LNCAP (cell line): ENCODE data around the gene GPR139.

Source experiments
- TF ChIP-seq, protein P1 (sequence below): fragments of 450-650 bp; IDR thresholded peaks from 2 replicates; pipeline ENCODE4 v1.5.1; 2017; ENCODE audit warnings: mild to moderate bottlenecking

GPR139 gene

DNA sequence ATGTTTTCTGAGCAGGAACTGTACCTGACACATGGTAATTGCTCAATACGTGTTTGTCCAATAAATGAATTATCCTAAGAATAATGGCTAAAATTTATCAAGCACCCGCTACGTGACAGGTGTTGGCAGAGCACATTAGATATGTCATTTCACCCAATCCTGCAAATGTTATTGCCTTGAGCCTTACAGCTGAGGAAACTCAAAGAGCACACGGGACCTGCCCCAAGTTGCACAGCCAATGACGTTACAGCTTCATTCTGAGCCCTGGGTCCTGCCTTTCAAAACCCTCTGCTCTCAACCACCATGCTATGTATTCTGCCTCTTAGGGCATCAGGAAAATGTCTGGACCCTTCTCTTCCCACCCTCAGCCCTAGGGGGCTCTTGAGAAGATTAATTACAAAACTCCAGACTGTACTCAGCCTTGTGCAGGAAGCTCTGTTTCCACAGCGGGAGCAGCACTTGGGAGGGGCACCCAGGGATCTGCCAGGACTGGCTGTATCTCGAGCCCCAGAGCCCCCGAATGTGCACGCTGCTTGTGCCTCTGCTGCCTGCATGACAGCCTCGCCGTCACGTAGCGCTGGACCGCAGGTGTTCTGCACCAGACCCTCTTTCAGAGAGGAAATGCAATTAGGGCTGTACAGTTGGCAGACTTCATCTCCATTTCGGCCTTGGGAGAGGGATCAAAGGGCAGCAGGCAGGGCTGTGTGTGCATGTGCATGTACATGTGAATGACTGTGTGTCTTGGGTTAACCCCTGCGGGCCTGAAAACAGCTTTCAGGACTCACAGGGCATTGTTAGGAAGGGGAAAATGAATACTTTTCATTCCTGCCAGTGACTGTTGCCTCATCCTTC is 71.6 kb downstream of the GPR139 start:
- TF ChIP-seq, protein P1, sequence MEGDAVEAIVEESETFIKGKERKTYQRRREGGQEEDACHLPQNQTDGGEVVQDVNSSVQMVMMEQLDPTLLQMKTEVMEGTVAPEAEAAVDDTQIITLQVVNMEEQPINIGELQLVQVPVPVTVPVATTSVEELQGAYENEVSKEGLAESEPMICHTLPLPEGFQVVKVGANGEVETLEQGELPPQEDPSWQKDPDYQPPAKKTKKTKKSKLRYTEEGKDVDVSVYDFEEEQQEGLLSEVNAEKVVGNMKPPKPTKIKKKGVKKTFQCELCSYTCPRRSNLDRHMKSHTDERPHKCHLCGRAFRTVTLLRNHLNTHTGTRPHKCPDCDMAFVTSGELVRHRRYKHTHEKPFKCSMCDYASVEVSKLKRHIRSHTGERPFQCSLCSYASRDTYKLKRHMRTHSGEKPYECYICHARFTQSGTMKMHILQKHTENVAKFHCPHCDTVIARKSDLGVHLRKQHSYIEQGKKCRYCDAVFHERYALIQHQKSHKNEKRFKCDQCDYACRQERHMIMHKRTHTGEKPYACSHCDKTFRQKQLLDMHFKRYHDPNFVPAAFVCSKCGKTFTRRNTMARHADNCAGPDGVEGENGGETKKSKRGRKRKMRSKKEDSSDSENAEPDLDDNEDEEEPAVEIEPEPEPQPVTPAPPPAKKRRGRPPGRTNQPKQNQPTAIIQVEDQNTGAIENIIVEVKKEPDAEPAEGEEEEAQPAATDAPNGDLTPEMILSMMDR = no peak

DNA sequence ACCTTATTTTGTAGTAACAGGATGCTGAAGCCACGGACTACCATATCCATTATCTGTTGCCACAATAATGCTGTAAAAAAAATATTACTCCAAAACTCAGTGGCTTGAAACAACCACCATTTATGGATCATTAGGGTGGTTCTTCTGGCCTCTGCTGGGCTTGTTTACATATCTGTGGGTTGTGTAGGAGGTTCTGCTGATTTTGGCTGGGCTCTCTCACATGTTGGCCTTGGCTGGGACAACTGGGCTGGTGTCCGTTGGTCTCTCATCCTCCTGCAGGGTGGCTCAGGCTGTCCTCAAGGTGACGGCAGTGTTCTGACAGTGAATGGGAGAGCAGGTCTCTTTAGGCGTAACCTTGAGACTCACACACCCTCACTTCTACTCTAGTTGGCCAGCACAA is 76.0 kb downstream of the GPR139 start:
- TF ChIP-seq, protein P1 = no peak

DNA sequence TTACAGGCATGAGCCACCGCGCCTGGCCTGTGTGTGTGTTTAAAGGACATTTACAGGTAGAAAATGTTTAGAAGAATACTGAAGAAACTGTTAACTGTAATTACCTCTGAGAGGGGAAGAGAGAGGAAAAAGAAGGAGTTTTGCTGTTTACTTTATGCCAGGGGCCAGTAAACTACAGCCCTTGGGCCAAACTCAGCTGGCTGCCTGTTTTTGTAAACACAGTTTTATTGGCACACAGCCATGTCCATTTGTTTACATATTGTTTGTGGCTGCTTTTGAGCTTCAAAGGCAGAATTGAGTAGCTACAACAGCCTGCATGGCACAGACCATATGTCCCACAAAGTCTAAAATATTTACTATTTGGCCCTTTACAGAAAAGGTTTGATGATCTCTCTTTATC is 76.4 kb downstream of the GPR139 start:
- TF ChIP-seq, protein P1 = no peak

DNA sequence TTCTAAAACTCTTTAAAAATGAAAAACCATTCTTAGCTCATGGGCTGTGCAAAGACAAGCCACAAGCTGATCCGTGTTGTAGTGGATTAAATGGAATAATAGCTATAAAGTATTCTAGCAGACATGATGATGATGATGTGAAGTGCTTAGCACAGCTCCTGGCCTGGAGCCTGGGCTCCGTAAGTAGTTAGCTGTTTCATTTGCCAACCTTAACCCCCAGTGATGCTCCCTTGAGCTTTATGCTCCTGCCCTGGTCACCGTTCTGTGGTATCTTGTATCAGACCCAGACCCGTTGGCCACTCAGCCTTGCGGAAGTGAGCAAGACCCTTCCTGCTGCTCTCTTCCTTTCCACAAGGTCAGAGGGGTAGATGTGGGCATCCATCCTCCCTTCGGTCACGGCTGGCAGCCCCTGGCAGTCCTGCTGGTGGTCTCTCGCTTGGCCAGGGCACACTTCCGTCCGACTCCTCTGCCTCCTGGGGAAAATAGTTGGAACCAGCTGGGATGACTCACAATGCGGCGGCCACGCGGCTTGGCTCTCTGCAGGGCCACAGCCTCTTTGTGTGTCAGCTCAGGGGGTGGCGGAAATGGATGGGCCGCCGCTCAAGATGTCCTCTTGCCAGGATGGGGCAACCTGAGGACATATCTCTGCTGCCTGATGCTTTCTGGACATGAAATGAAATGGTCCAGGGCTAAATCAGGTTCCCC is 79.1 kb downstream of the GPR139 start:
- TF ChIP-seq, protein P1 = no peak

DNA sequence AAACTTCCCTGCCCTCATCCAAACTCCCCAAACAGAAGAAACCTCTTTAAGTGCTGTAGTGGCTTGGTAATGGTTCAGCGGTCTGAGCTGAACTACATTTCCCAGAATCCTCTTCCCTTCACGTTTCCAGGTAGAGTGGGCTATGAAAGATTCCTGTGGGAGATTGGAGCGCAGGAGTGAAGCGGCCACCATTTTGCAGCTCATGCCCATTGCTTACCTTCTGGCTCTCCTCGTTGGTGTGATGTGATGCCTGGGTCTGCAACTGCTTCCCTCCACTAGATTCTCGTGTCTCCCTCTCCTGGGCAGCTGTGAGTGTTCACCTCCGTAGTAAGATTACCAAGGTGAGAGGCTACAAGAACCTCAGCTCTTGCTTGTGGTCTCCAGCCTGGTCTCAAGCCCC is 82.1 kb downstream of the GPR139 start:
- TF ChIP-seq, protein P1 = no peak; the same call in 1 of the 2 replicates

DNA sequence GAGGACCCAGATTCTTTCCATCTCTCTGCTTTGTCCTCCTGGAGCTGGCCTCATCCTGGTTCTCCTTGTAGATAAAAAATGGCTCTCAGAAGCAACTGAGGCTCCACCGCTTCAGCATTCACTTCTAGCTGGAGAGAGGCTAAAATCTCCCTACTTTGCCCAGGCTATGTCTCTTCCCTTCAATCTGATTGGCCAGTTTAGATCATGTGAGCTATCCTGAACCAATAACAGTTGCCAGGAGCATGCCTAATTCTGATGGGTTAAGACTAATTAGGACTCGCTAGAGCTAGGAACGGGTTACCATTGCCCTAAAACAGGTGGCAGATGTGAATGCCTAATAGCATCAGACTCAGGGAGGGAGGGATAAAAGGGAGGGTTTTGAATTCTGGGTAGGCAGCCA is 89.6 kb downstream of the GPR139 start:
- TF ChIP-seq, protein P1 = no peak
